ENCODE measurements around the gene HBG1. TPM values are rescaled to one million over a fixed set of nuclear protein-coding genes. Genes with fewer than 3 reads are reported as not detected.

Gene HBG1
- total and polyA plus RNA-seq, 2 donors (not counting 3 experiments of a cell fraction or from before 2014, with no cell fraction given) = 0.72 TPM; not detected in 1

DNA sequence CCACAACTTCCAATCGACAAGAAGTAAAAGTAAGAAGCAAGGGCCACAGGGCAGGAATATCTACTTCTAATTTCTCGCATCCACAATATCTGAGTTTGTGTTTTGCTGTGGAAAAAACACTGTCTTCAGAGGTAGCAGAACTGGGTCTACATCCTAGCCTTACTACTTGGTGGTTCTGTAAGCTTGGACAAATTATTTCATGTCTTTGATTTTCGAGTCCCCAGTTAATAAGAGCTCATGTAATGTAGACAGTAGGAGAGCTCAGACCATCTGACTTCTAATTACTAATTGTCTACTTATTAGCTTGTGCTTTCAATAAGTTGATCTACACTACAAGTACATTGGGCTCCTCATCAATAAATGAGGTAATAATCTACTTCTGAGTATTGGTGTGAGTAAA is 33.4 kb upstream of the HBG1 start:
- Histone ChIP-seq H2AFZ (ENCODE audit: low read depth, low read length) (no peak overlapping the region), H4K20me1 (replicated peaks; ENCODE audit: control insufficient read depth, extremely low read depth, insufficient read depth, low read length) (no peaks in the 10 kb centered on the region), H3K36me3 (ENCODE audit: control insufficient read depth in 2 of 2, extremely low read depth in 1 of 2, insufficient read depth in 2 of 2, low read length in 2 of 2) (no peaks in the 10 kb centered on the region), H3K9me3 (replicated peaks; ENCODE audit: control insufficient read depth, insufficient read depth, low read length) (no peaks in the 10 kb centered on the region), H3K79me2 (ENCODE audit: control insufficient read depth, insufficient read depth, low read length) (no peaks in the 10 kb centered on the region), H3K27me3 (ENCODE audit: control insufficient read depth in 2 of 2, insufficient read depth in 2 of 2, low read length in 2 of 2) (no peaks in the 10 kb centered on the region), H3K9ac (replicated peaks; ENCODE audit: extremely low read depth, insufficient read depth, low read length) (no peak overlapping the region), H3K9me1 (replicated peaks; ENCODE audit: control insufficient read depth, extremely low read depth, insufficient read depth, low read length) (no peaks in the 10 kb centered on the region), H3K27ac (ENCODE audit: insufficient read depth, low read depth, low read length) (no peak overlapping the region), H3K4me2 (ENCODE audit: insufficient read depth, low read length) (no peak overlapping the region), H3K4me1 (ENCODE audit: control insufficient read depth, extremely low read depth, insufficient read depth, low read length) (peaks cover 11% of the 10 kb centered on the region), H3K4me3 (replicated peaks in 1 of 3; ENCODE audit: insufficient read depth in 1 of 3, low read depth in 1 of 3, low read length in 3 of 3) (no peak overlapping the region)
- dilution Hi-C loops (cut with MboI; ENCODE audit: extremely low pct_ligation_motif_present, low sequenced_read_pairs) (no loop called here), intact Hi-C loops (cut with micrococcal nuclease) (no loop called here)
- TF ChIP-seq EZH2 (IDR thresholded peaks at IDR 0.05; ENCODE audit: borderline replicate concordance, low read depth, low read length, severe bottlenecking) (no peak), MYC (IDR thresholded peaks at IDR 0.05; ENCODE audit: low read depth, low read length) (no peak), POLR2A (IDR thresholded peaks at IDR 0.05; ENCODE audit: low read depth, low read length) (no peak), GATA2 (IDR thresholded peaks at IDR 0.05; ENCODE audit: insufficient read depth, insufficient read length, low read depth, low read length) (no peak)
- TF ChIP-seq, protein P1, sequence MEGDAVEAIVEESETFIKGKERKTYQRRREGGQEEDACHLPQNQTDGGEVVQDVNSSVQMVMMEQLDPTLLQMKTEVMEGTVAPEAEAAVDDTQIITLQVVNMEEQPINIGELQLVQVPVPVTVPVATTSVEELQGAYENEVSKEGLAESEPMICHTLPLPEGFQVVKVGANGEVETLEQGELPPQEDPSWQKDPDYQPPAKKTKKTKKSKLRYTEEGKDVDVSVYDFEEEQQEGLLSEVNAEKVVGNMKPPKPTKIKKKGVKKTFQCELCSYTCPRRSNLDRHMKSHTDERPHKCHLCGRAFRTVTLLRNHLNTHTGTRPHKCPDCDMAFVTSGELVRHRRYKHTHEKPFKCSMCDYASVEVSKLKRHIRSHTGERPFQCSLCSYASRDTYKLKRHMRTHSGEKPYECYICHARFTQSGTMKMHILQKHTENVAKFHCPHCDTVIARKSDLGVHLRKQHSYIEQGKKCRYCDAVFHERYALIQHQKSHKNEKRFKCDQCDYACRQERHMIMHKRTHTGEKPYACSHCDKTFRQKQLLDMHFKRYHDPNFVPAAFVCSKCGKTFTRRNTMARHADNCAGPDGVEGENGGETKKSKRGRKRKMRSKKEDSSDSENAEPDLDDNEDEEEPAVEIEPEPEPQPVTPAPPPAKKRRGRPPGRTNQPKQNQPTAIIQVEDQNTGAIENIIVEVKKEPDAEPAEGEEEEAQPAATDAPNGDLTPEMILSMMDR (IDR thresholded peaks at IDR 0.05; ENCODE audit: extremely low read depth in 1 of 2, insufficient read depth in 1 of 2, low read depth in 1 of 2, low read length in 2 of 2) = no peak
- ChIA-PET CTCF (no interaction called here), POLR2A (no interaction called here)
- BruUV-seq (replicated peaks) = no TSS peak
- DNase-seq (ENCODE audit: low read depth, low spot score) (no peak), FAIRE-seq (no peak)

GRCh38 chr11:5282628-5283027 is 33.0 kb upstream of the HBG1 start:
- Histone ChIP-seq H3K9me1 (replicated peaks; ENCODE audit: control insufficient read depth, extremely low read depth, insufficient read depth, low read length) (no peaks in the 10 kb centered on the region), H3K4me3 (replicated peaks in 1 of 3; ENCODE audit: insufficient read depth in 1 of 3, low read depth in 1 of 3, low read length in 3 of 3) (no peak overlapping the region), H3K4me1 (ENCODE audit: control insufficient read depth, extremely low read depth, insufficient read depth, low read length) (peaks cover 11% of the 10 kb centered on the region), H2AFZ (ENCODE audit: low read depth, low read length) (no peak overlapping the region), H3K4me2 (ENCODE audit: insufficient read depth, low read length) (no peak overlapping the region), H3K79me2 (ENCODE audit: control insufficient read depth, insufficient read depth, low read length) (no peaks in the 10 kb centered on the region), H3K9me3 (replicated peaks; ENCODE audit: control insufficient read depth, insufficient read depth, low read length) (no peaks in the 10 kb centered on the region), H4K20me1 (replicated peaks; ENCODE audit: control insufficient read depth, extremely low read depth, insufficient read depth, low read length) (no peaks in the 10 kb centered on the region), H3K36me3 (ENCODE audit: control insufficient read depth in 2 of 2, extremely low read depth in 1 of 2, insufficient read depth in 2 of 2, low read length in 2 of 2) (no peaks in the 10 kb centered on the region), H3K9ac (replicated peaks; ENCODE audit: extremely low read depth, insufficient read depth, low read length) (no peak overlapping the region), H3K27ac (ENCODE audit: insufficient read depth, low read depth, low read length) (no peak overlapping the region), H3K27me3 (ENCODE audit: control insufficient read depth in 2 of 2, insufficient read depth in 2 of 2, low read length in 2 of 2) (no peaks in the 10 kb centered on the region)
- ChIA-PET POLR2A (no interaction called here), CTCF (no interaction called here)
- dilution Hi-C loops (cut with MboI; ENCODE audit: extremely low pct_ligation_motif_present, low sequenced_read_pairs) = no loop called here
- DNase-seq (ENCODE audit: low read depth, low spot score) (no peak), FAIRE-seq (no peak)
- intact Hi-C loops (cut with micrococcal nuclease) = no loop called here
- TF ChIP-seq GATA2 (IDR thresholded peaks at IDR 0.05; ENCODE audit: insufficient read depth, insufficient read length, low read depth, low read length) = no peak
- no TSS peak for BruUV-seq (replicated peaks)

Measured in endothelial cell of umbilical vein (primary cell).